NCI-H2227 treated with DMSO at 0.1 percent for 48 hours (cell line): ENCODE measurements around the gene ZGRF1.
"Not testable (repeated sequence)": the region's sequence is repeated elsewhere in the genome, so short reads cannot be mapped to it uniquely, and the experiment has no call there.

Source experiments
- DNase-seq: peaks from one replicate; lab custom pipeline; 2025; lab: John Stamatoyannopoulos, UW

ZGRF1 gene

GRCh38 chr4:112516471-112517066 lies 120.1 kb downstream of the ZGRF1 start:
- DNase-seq = peak; percentile 18

GRCh38 chr4:112516066-112516470 lies 120.6 kb downstream of the ZGRF1 start, which contains the start of gene NEUROG2:
TSS of gene NEUROG2 (minus strand) at chr4:112516180. CDS start at chr4:112515475, 705 bp downstream.
- DNase-seq = no peak

GRCh38 chr4:112515198-112516065 lies 121.3 kb downstream of the ZGRF1 start:
- DNase-seq = no peak

- no peak for DNase-seq
Observed at GRCh38 chr4:112514647-112515197, 122.0 kb downstream of the ZGRF1 start.

GRCh38 chr4:112513971-112514646 lies 122.6 kb downstream of the ZGRF1 start:
- DNase-seq = no peak

- no peak for DNase-seq
Observed at GRCh38 chr4:112511803-112512118, 124.9 kb downstream of the ZGRF1 start.

GRCh38 chr4:112511093-112511802 lies 125.5 kb downstream of the ZGRF1 start:
- no peak for DNase-seq

- no peak for DNase-seq
Observed at GRCh38 chr4:112510291-112511092, 126.2 kb downstream of the ZGRF1 start.

- peak; percentile 18 for DNase-seq
Observed at GRCh38 chr4:112509243-112510141, 127.2 kb downstream of the ZGRF1 start.

GRCh38 chr4:112508356-112508755 lies 128.4 kb downstream of the ZGRF1 start:
- no peak for DNase-seq

GRCh38 chr4:112504807-112505206 lies 131.9 kb downstream of the ZGRF1 start:
- DNase-seq = no peak

- DNase-seq = no peak
Observed at GRCh38 chr4:112502871-112503270, 133.8 kb downstream of the ZGRF1 start.

GRCh38 chr4:112492321-112492720 lies 144.4 kb downstream of the ZGRF1 start:
- no peak for DNase-seq

- not testable (repeated sequence) for DNase-seq
Observed at GRCh38 chr4:112490808-112491207, 145.9 kb downstream of the ZGRF1 start.
